ENCODE results near the gene KLHDC4. TPM values are rescaled to one million over a fixed set of nuclear protein-coding genes. Genes with fewer than 3 reads are reported as not detected.
"Not testable (repeated sequence)": the region's sequence is repeated elsewhere in the genome, so short reads cannot be mapped to it uniquely, and the experiment has no call there.

The KLHDC4 gene
- total and polyA plus RNA-seq, 2 experiments from 2014 or later, result 12.8 to 15.6 TPM

DNA sequence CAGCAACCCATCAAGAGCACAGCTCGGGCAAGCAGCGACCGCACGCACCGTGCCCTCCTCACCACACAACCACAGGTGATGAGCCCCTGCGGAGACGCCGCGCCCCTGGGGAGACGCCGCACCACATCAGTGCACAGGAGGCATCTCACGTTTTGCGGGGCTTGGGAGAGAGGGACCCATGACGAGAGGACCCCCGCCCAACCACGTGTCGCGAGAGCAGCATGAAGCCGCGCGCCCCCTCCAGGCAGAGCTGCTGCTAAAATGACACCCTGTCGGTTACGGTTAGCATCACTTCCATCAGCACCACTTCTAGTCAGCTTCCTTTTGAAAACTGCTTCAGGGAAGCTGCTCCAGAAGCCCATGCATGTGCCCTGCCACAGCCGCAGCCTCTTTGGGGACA, 45.3 kb downstream of the KLHDC4 start:
- Histone ChIP-seq H4K20me1 (ENCODE audit: insufficient read depth, poor library complexity, severe bottlenecking) (peaks cover 2% of the 10 kb centered on the region), H3K36me3 (replicated peaks; ENCODE audit: insufficient read depth, low read depth) (no peaks in the 10 kb centered on the region), H3K79me2 (no peaks in the 10 kb centered on the region), H3K4me3 (no peak overlapping the region), H3K9me3 (ENCODE audit: low read depth) (no peaks in the 10 kb centered on the region), H3K4me2 (no peak overlapping the region), H3K27me3 (no peaks in the 10 kb centered on the region), H3K9me2 (replicated peaks; ENCODE audit: insufficient read depth) (no peaks in the 10 kb centered on the region), H2AFZ (no peak overlapping the region), H3K27ac (no peak overlapping the region), H3K4me1 (ENCODE audit: insufficient read depth) (no peaks in the 10 kb centered on the region)
- 98% methylated on average over 22 of the region's 24 CpGs for WGBS (ENCODE audit: low lambda C conversion rate, missing lambda C conversion rate)
- no peak for DNase-seq (ENCODE audit: low spot score)
- no peak for TF ChIP-seq EZH2 (IDR thresholded peaks at IDR 0.05; ENCODE audit: borderline replicate concordance)
- TF ChIP-seq EZH2phosphoT487 (IDR thresholded peaks at IDR 0.05; ENCODE audit: low read depth, severe bottlenecking, unreplicated experiment), result no peak
- TF ChIP-seq CTCF (IDR thresholded peaks at IDR 0.05; ENCODE audit: poor library complexity), result no peak

DNA sequence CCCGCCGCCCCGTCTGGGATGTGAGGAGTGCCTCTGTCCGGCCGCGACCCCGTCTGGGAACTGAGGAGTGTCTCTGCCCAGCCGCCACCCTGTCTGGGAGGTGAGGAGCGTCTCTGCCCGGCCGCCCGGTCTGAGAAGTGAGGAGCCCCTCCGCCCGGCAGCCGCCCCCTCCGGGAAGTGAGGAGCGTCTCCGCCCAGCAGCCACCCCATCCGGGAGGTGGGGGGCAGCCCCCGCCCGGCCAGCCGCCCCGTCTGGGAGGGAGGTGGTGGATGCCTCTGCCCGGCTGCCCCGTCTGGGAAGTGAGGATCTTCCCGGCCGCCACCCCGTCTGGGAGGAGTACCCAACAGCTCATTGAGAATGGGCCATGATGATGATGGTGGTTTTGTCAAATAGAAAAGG, 47.0 kb downstream of the KLHDC4 start:
- DNase-seq (ENCODE audit: low spot score); H3K9me2 ChIP-seq (replicated peaks; ENCODE audit: insufficient read depth); H3K36me3 ChIP-seq (replicated peaks; ENCODE audit: insufficient read depth, low read depth); H4K20me1 ChIP-seq (ENCODE audit: insufficient read depth, poor library complexity, severe bottlenecking); H2AFZ ChIP-seq; H3K4me1 ChIP-seq (ENCODE audit: insufficient read depth); H3K4me3 ChIP-seq; H3K27me3 ChIP-seq; H3K9me3 ChIP-seq (ENCODE audit: low read depth); H3K79me2 ChIP-seq; H3K4me2 ChIP-seq: not testable (repeated sequence)
- peak overlapping the region; percentile 20 for H3K27ac ChIP-seq
- WGBS (ENCODE audit: low lambda C conversion rate, missing lambda C conversion rate), result 97% methylated on average over 12 of the region's 28 CpGs

GRCh38 chr16:87715658-87716057, 50.1 kb downstream of the KLHDC4 start:
- Histone ChIP-seq H2AFZ (no peak overlapping the region), H3K36me3 (replicated peaks; ENCODE audit: insufficient read depth, low read depth) (no peaks in the 10 kb centered on the region), H3K27ac (no peak overlapping the region), H3K9me2 (replicated peaks; ENCODE audit: insufficient read depth) (no peaks in the 10 kb centered on the region), H3K4me1 (ENCODE audit: insufficient read depth) (no peaks in the 10 kb centered on the region), H3K27me3 (no peaks in the 10 kb centered on the region), H3K4me2 (no peak overlapping the region), H4K20me1 (ENCODE audit: insufficient read depth, poor library complexity, severe bottlenecking) (no peaks in the 10 kb centered on the region), H3K79me2 (no peaks in the 10 kb centered on the region), H3K4me3 (no peak overlapping the region), H3K9me3 (ENCODE audit: low read depth) (no peaks in the 10 kb centered on the region)
- DNase-seq (ENCODE audit: low spot score), result no peak
- 91% methylated on average over 11 of the region's 12 CpGs for WGBS (ENCODE audit: low lambda C conversion rate, missing lambda C conversion rate)
- TF ChIP-seq CTCF (IDR thresholded peaks at IDR 0.05; ENCODE audit: poor library complexity) (no peak), EZH2 (IDR thresholded peaks at IDR 0.05; ENCODE audit: borderline replicate concordance) (no peak), EZH2phosphoT487 (IDR thresholded peaks at IDR 0.05; ENCODE audit: low read depth, severe bottlenecking, unreplicated experiment) (no peak)

- no peaks in the 10 kb centered on the region for H3K9me2 ChIP-seq (replicated peaks; ENCODE audit: insufficient read depth)
- H2AFZ ChIP-seq, result no peak overlapping the region
- no peak overlapping the region for H3K4me3 ChIP-seq
- TF ChIP-seq EZH2 (IDR thresholded peaks at IDR 0.05; ENCODE audit: borderline replicate concordance), result no peak
- no peak for TF ChIP-seq EZH2phosphoT487 (IDR thresholded peaks at IDR 0.05; ENCODE audit: low read depth, severe bottlenecking, unreplicated experiment)
- H3K79me2 ChIP-seq, result no peaks in the 10 kb centered on the region
- no peak for DNase-seq (ENCODE audit: low spot score)
- no peaks in the 10 kb centered on the region for H3K4me1 ChIP-seq (ENCODE audit: insufficient read depth)
- no peaks in the 10 kb centered on the region for H3K9me3 ChIP-seq (ENCODE audit: low read depth)
- no peak overlapping the region for H3K4me2 ChIP-seq
- H3K36me3 ChIP-seq (replicated peaks; ENCODE audit: insufficient read depth, low read depth), result no peaks in the 10 kb centered on the region
- H3K27ac ChIP-seq, result no peak overlapping the region
- WGBS (ENCODE audit: low lambda C conversion rate, missing lambda C conversion rate), result 96% methylated on average over 16 of the region's 16 CpGs
- H3K27me3 ChIP-seq, result no peaks in the 10 kb centered on the region
- no peaks in the 10 kb centered on the region for H4K20me1 ChIP-seq (ENCODE audit: insufficient read depth, poor library complexity, severe bottlenecking)
These were observed 50.6 kb downstream of the KLHDC4 start for GRCh38 chr16:87715231-87715630.

All from hepatocyte (in vitro differentiated cells).